NCI-H2196 treated with DMSO at 0.1 percent for 48 hours (cell line): Measurements from ENCODE around the gene CDKL1.
"Not testable (repeated sequence)": the region's sequence is repeated elsewhere in the genome, so short reads cannot be mapped to it uniquely, and the experiment has no call there.

Experiments used
- DNase-seq: peaks from one replicate; lab custom pipeline; 2025; ENCODE audit not compliant: unreplicated experiment; lab: John Stamatoyannopoulos, UW

Gene CDKL1

DNA sequence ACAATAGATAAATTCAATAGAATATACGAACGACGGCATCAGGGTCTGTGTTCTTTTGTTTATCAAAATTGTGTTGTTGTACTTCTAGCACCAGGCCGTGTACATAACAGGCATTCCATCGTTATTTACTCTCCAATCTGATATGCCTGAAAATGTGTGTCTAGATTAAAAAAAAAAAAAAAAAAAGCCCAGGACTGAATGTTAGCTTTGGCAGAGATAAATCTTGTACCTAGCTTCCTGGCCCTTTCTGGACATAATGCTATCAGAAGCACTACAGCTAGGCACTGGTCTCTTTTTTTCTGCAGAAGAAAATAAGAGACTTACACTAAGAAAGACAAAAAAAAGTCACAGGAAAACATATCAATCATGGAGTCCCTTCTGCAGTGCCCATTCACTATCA is 37.0 kb downstream of the CDKL1 start:
- DNase-seq: no peak

DNA sequence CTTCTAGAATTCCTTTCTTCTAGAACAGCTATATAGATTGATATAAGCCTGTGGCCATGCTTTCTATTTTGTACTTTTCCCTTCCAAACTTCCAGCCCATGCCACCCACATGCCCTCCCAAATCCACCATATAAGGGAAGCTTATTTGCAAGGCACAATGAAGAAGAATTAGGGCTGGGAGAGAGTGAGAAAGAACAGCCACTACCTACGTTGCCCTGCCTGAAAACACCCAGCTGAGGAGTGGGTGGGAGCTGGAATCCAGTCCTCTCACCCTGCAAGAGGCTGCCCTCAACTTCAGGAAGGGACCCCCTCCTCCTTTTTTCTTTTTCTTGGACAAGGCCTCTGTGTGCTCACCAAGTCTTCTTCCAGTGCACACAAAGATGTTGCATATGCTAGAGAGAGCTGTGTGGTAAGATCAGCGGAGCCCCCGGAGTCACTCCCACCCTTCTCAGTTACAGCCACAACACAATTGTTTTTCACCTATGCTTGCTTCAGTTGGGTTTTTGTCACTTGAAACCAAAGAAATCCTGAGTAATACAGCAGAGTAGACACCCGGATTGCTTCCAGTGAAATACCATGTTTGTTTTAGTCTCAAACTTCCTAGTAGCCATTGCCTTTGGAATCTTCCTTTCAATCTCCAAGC is 38.8 kb downstream of the CDKL1 start:
- DNase-seq: no peak

DNA sequence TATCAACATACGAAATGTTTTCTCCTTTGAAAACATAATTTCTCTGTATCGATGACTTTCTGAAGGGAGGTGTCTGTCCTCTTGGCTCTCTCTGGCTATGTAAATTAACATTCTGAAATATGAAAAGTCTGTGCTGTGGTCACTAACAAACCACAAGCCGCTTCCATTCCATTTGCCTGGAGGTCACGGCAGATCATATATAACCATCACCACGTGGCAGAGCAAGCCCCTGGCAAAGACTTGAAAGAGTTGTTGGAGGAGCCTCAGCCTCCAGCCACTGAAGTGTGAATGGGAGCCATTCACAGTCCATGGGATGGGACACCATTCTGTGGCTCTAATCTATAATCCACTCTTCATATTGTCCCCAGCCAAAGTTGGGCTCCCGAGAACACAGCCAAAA is 39.6 kb downstream of the CDKL1 start:
- no peak for DNase-seq

GRCh38 chr14:50356283-50356682 is 40.4 kb downstream of the CDKL1 start:
- not testable (repeated sequence) for DNase-seq

- DNase-seq: no peak
Measured at GRCh38 chr14:50355692-50356091, 41.0 kb downstream of the CDKL1 start.

- no peak for DNase-seq
Measured at GRCh38 chr14:50354527-50354926, 42.2 kb downstream of the CDKL1 start.

GRCh38 chr14:50353126-50353525 is 43.6 kb downstream of the CDKL1 start:
- no peak for DNase-seq

- no peak for DNase-seq
Measured at GRCh38 chr14:50352584-50352983, 44.1 kb downstream of the CDKL1 start.

DNA sequence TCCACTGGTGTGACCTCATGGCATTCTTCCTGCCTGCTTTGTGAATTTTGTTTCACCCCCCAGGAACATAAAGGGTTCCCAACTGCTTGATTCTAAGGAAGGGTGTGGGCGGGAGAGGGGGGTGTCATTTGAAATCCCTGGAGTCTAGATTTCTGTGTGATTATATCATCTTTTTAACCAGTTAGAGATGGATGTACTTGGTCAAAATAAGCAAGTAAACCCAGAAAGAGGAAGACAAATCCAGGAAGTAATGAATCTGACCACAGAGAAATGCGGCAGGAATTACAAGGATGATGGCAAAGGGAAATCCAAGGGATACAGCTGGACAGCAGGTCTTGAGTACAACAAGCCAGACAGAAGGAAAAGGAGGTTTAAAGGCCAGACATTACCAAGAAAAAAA is 45.7 kb downstream of the CDKL1 start:
- DNase-seq: no peak

- no peak for DNase-seq
Measured at GRCh38 chr14:50348933-50349332, 47.7 kb downstream of the CDKL1 start.

GRCh38 chr14:50347521-50347920 is 49.2 kb downstream of the CDKL1 start:
- DNase-seq: no peak

DNA sequence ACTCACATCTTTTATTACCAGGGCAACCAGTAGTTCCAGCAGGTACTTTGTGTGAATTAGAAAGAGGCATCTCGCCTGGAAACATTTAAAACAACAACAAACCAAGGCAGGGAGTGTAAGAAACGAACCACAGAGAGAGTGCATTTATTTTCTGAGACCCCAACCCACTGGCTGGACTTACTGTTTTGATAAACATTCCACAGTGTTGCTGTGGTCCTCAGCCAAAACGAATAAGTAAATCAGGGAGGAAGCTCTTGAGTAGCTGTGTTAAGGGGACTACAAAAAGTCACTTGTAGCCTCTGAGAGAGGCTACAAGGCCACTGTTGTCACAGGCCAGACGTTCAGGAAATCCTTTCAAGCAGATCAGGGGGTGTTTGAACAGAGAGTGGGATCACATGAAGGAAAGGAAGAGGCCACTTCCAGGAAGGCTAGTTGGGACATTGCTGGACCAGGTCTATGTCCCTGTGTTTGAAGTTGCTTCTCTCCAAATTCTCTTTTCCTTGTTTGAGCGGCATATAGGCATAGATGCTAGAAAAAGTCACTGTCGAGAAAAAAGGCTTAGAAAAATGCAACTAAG is 50.7 kb downstream of the CDKL1 start:
- DNase-seq: no peak

- no peak for DNase-seq
Measured at GRCh38 chr14:50344876-50345563, 51.7 kb downstream of the CDKL1 start.

DNA sequence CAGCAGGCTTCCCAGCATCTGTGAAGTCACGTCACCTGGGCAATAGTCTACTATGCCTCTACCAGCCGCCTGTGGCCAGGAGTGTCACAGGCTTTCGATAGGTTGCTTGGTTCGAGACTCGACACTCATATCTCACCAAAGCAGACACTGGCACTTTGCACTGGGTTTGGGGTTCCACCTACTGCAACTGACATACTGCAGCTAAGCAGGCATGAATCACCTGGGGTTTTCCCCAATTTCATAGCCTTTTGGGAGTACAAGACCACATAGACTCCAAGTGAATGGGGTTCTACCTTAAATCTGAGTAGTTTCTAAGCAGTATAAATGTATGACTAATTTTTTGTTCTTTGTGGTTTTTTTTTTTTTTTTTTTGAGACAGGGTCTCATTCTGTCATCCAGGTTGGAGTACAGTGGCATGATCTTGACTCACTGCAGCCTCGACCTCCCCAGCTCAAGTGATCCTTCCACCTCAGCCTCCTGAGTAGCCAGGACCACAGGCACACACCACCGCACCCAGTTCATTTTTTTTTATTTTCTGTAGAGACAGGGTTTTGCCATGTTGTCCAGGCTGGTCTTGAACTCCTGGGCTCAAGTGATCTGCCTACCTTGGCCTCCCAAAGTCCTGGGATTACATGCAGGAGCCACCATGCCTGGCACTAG is 52.4 kb downstream of the CDKL1 start:
- DNase-seq: no peak

GRCh38 chr14:50343434-50343833 is 53.2 kb downstream of the CDKL1 start:
- DNase-seq: no peak

GRCh38 chr14:50342221-50343078 is 54.2 kb downstream of the CDKL1 start:
- DNase-seq: peak; percentile 53

- DNase-seq: no peak
Measured at GRCh38 chr14:50340963-50341362, 55.7 kb downstream of the CDKL1 start.

DNA sequence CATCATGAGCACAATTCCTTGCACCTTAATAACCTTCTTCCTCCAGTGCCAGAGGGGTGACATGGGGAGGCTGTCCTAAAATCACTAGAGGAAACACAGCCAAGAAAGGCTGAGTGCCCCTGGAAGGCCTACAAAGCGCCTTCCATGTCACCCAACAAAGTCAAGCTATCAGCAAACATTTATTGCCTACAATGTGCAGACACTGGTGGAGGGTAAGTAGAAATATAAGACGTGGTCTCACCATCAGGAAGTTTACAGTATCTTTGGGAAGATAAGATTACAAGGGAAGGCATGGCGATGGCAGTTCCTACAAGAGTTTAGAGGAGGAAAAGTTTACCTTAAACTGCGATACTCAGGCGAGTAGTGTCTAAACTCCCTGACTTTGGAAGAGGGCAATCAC is 56.6 kb downstream of the CDKL1 start:
- DNase-seq: no peak

- DNase-seq: no peak
Measured at GRCh38 chr14:50339178-50339804, 57.4 kb downstream of the CDKL1 start.

- DNase-seq: no peak
Measured at GRCh38 chr14:50338587-50338986, 58.1 kb downstream of the CDKL1 start.
